SK-N-SH (cell line): ENCODE results near the gene PLXNB3. TPM values are rescaled to one million over a fixed set of nuclear protein-coding genes. Genes with fewer than 3 reads are reported as not detected.

Experiments
- CTCF ChIA-PET: fragments of 300-600, 350-600 bp; formaldehyde crosslinking; extraction: SDS; loops from one replicate; lab custom pipeline; 2021; lab: Yijun Ruan, JAX
- POLR2A ChIA-PET: fragments of 350-600 bp; sonication (Branson Sonifier 250); formaldehyde crosslinking; extraction: SDS; loops from one replicate; lab custom pipeline; 2020; ENCODE audit warnings: antibody characterized with exemption, inconsistent platforms; lab: Yijun Ruan, JAX
- DNase-seq: peaks from one replicate; pipeline ENCODE4 v3.0.0; 2012
- H2AFZ ChIP-seq: fragments of 200-600 bp; sonication (generic); 2 replicates; pipeline ENCODE4 v1.8.1; 2016; ENCODE audit warnings: antibody characterized with exemption, mild to moderate bottlenecking, low read depth
- H3F3A ChIP-seq: fragments of 200-600 bp; sonication (generic); replicated peaks from 2 replicates; pipeline ENCODE3; 2016; ENCODE audit warnings: antibody characterized with exemption, mild to moderate bottlenecking; ENCODE audit not compliant: insufficient read depth
- H3K27ac ChIP-seq, 2 experiments: fragments of 200-500 bp in 1 of 2; fragments of 200-600 bp in 1 of 2; sonication (Bioruptor generic) in 1 of 2; sonication (generic), shearing (Covaris generic) in 1 of 2; 2 replicates each; pipeline versions ENCODE4 v1.5.1 to v1.6.1; 2014 to 2016; ENCODE audit warnings: low read depth in 2 of 2, inconsistent platforms in 1 of 2, low read length in 1 of 2, mild to moderate bottlenecking in 1 of 2, mixed read lengths in 1 of 2
- H3K27me3 ChIP-seq: fragments of 200-600 bp; sonication (generic), shearing (Covaris generic); 2 replicates; pipeline ENCODE4 v1.6.1; 2016; ENCODE audit warnings: mixed run types; ENCODE audit not compliant: insufficient read depth
- H3K36me3 ChIP-seq, 2 experiments: fragments of 200-500 bp in 1 of 2; fragments of 200-600 bp in 1 of 2; sonication (Bioruptor generic) in 1 of 2; sonication (generic) in 1 of 2; replicated peaks in 1 of 2; 2 replicates each; pipeline versions ENCODE3 to v1.5.1; 2014 to 2016; ENCODE audit warnings: low read length in 1 of 2, mild to moderate bottlenecking in 1 of 2; ENCODE audit not compliant: insufficient read depth in 2 of 2, control insufficient read depth in 1 of 2
- H3K4me1 ChIP-seq, 2 experiments: fragments of 200-500 bp in 1 of 2; fragments of 200-600 bp in 1 of 2; sonication (Bioruptor generic) in 1 of 2; sonication (generic), shearing (Covaris generic) in 1 of 2; 2 replicates each; pipeline versions ENCODE4 v1.5.1 to v1.6.1; 2014 to 2016; ENCODE audit warnings: low read depth in 1 of 2, low read length in 1 of 2, mixed run types in 1 of 2; ENCODE audit not compliant: insufficient read depth in 2 of 2, control insufficient read depth in 1 of 2
- H3K4me2 ChIP-seq: fragments of 200-600 bp; sonication (generic), shearing (Covaris generic); 2 replicates; pipeline ENCODE4 v1.6.1; 2017; ENCODE audit warnings: mixed run types
- H3K4me3 ChIP-seq, 2 experiments: fragments of 200-500 bp in 1 of 2; fragments of 200-600 bp in 1 of 2; sonication (Bioruptor generic) in 1 of 2; sonication (generic), shearing (Covaris generic) in 1 of 2; 2 replicates each; pipeline versions ENCODE4 v1.5.1 to v1.8.1; 2014 to 2016; ENCODE audit warnings: low read depth in 2 of 2, inconsistent platforms in 1 of 2, low read length in 1 of 2, mild to moderate bottlenecking in 1 of 2, mixed read lengths in 1 of 2, moderate library complexity in 1 of 2
- H3K79me2 ChIP-seq: fragments of 200-600 bp; sonication (generic); 2 replicates; pipeline ENCODE4 v1.8.1; 2017; ENCODE audit warnings: mild to moderate bottlenecking; ENCODE audit not compliant: insufficient read depth
- H3K9ac ChIP-seq: fragments of 200-600 bp; sonication (generic); 2 replicates; pipeline ENCODE4 v1.6.1; 2017; ENCODE audit warnings: mixed run types
- H3K9me2 ChIP-seq: fragments of 200-600 bp; sonication (generic); 2 replicates; pipeline ENCODE4 v1.6.1; 2017; ENCODE audit warnings: mixed run types
- H3K9me3 ChIP-seq: fragments of 200-600 bp; sonication (generic); 2 replicates; pipeline ENCODE4 v1.6.1; 2017; ENCODE audit warnings: mixed run types, mild to moderate bottlenecking, moderate library complexity
- H4K20me1 ChIP-seq: fragments of 200-600 bp; sonication (generic); 2 replicates; pipeline ENCODE4 v1.6.1; 2017; ENCODE audit warnings: mild to moderate bottlenecking, mixed run types; ENCODE audit not compliant: insufficient read depth
- CHD2 ChIP-seq: fragments of 150-350 bp; IDR thresholded peaks from 2 replicates; pipeline ENCODE4 v1.6.1; 2018; ENCODE audit warnings: low read length; ENCODE audit not compliant: partially characterized antibody
- CTCF ChIP-seq: fragments of 200-600 bp; sonication (generic); IDR thresholded peaks from 2 replicates; pipeline ENCODE4 v1.6.1; 2017; ENCODE audit warnings: antibody characterized with exemption, mild to moderate bottlenecking, moderate library complexity
- EP300 ChIP-seq, 2 experiments: IDR thresholded peaks; 2 replicates each; pipeline versions ENCODE4 v1.4.0 to v1.6.1; 2012; ENCODE audit warnings: borderline replicate concordance in 1 of 2, low read depth in 1 of 2, low read length in 1 of 2
- FOXM1 ChIP-seq: IDR thresholded peaks from 2 replicates; pipeline ENCODE4 v1.4.0; 2012; ENCODE audit warnings: low read depth, mild to moderate bottlenecking
- JUND ChIP-seq: IDR thresholded peaks from 2 replicates; pipeline ENCODE4 v1.4.0; 2012
- MEF2A ChIP-seq: IDR thresholded peaks from 2 replicates; pipeline ENCODE4 v1.4.0; 2012; ENCODE audit warnings: low read depth, borderline replicate concordance
- MXI1 ChIP-seq: IDR thresholded peaks from 2 replicates; pipeline ENCODE4 v1.6.1; 2012; ENCODE audit warnings: mild to moderate bottlenecking, low read depth, low read length, improper control_type of control experiment
- NFIC ChIP-seq: IDR thresholded peaks from 2 replicates; pipeline ENCODE4 v1.4.0; 2012; ENCODE audit warnings: borderline replicate concordance
- NRF1 ChIP-seq: IDR thresholded peaks from 2 replicates; pipeline ENCODE4 v1.6.1; 2012; ENCODE audit warnings: low read depth, mild to moderate bottlenecking, low read length
- PBX3 ChIP-seq: IDR thresholded peaks from 2 replicates; pipeline ENCODE4; 2012
- REST ChIP-seq: IDR thresholded peaks from 2 replicates; pipeline ENCODE4 v1.6.1; 2012; ENCODE audit warnings: mild to moderate bottlenecking, low read depth, low read length, moderate library complexity
- RXRA ChIP-seq: IDR thresholded peaks from 2 replicates; pipeline ENCODE4 v1.4.0; 2012; ENCODE audit warnings: low read depth, mild to moderate bottlenecking, borderline replicate concordance
- TEAD4 ChIP-seq: IDR thresholded peaks from 2 replicates; pipeline ENCODE4 v1.4.0; 2012; ENCODE audit warnings: mild to moderate bottlenecking, borderline replicate concordance; ENCODE audit not compliant: insufficient read depth
- USF1 ChIP-seq: IDR thresholded peaks from 2 replicates; pipeline ENCODE4 v1.4.0; 2012; ENCODE audit warnings: low read depth, borderline replicate concordance
- ZBTB33 ChIP-seq: IDR thresholded peaks from 2 replicates; pipeline ENCODE4 v1.4.0; 2012; ENCODE audit warnings: low read depth, borderline replicate concordance
- WGBS: methylation state at CpG from one replicate; pipeline ENCODE4 v1.1.6; 2017; ENCODE audit warnings: low lambda C conversion rate; 5-methylcytosine and 5-hydroxymethylcytosine counted together
- polyA plus RNA-seq, 3 experiments: library from polyadenylated mRNA; depleted of rRNA; stranded (reverse); fragments of >200 nt; gene quantifications; 2 replicates each; pipeline ENCODE4 v1.2.3, GENCODE V29; 2012

PLXNB3 gene
- polyA plus RNA-seq, 1 of the 3 experiments (the other 2 are of a cell fraction) = 15.5 TPM

GRCh38 chrX:153725039-153725831, 38.8 kb upstream of the PLXNB3 start (continued):
- TF ChIP-seq REST (no peak), USF1 (no peak), MXI1 (no peak), CTCF (no peak), RXRA (no peak)

GRCh38 chrX:153725832-153726285, 38.2 kb upstream of the PLXNB3 start:
- Histone ChIP-seq H3K79me2 (peaks cover 27% of the 10 kb centered on the region), H2AFZ (no peak overlapping the region), H3K9me2 (no peaks in the 10 kb centered on the region), H3F3A (no peaks in the 10 kb centered on the region), H3K36me3 (peaks cover 0 to 6% of the 10 kb centered on the region in 2 experiments), H4K20me1 (peaks cover 22% of the 10 kb centered on the region), H3K27me3 (no peaks in the 10 kb centered on the region), H3K4me1 (peaks cover 7 to 38% of the 10 kb centered on the region in 2 experiments; a peak in 3 of 4 replicates), H3K9ac (no peak overlapping the region), H3K9me3 (no peaks in the 10 kb centered on the region), H3K4me3 (no peak overlapping the region), H3K4me2 (peak overlapping the region; percentile 77; the same call in 1 of the 2 replicates), H3K27ac (peak overlapping the region; percentile 47 to 76; a peak in 3 of 4 replicates)
- WGBS = 78% methylated on average over 28 of the region's 35 CpGs
- POLR2A ChIA-PET = interaction anchor here (1.3 kb wide), 1 partner anchor 37 kb away, joined by 4 read pairs; no protein-coding TSS in a partner anchor
- DNase-seq = peak; percentile 41
- CTCF ChIA-PET = interaction anchor here (0.6 to 2.7 kb wide), 3 partner anchors 13 to 38 kb away, joined by 3 to 11 read pairs (median 5); partner anchors contain the start of gene PLXNB3
- TF ChIP-seq JUND (no peak), CHD2 (no peak), EP300 (IDR thresholded peaks at IDR 0.05; ENCODE audit: borderline replicate concordance in 1 of 2, low read depth in 1 of 2, low read length in 1 of 2) (no peak), PBX3 (no peak), ZBTB33 (no peak), TEAD4 (no peak), MEF2A (no peak), NRF1 (no peak), RXRA (no peak), FOXM1 (no peak), NFIC (no peak), REST (no peak)
